Ureter (tissue), 1 donor: ENCODE data around the gene ABCC4. TPM values are rescaled to one million over a fixed set of nuclear protein-coding genes. Genes with fewer than 3 reads are reported as not detected.

Experiments used
- DNase-seq: peaks from one replicate; pipeline ENCODE4 v3.0.0-alpha.2; 2020; ENCODE audit warnings: low spot score
- total RNA-seq: library from RNA; stranded (reverse); gene quantifications from one replicate; pipeline ENCODE4 v1.2.4, GENCODE V29; 2023
- donor health status: DM: yes; HTN: yes; CAD: no.

Gene ABCC4
- total RNA-seq, 1 donor from 2014 or later = 46.2 TPM

- DNase-seq = no peak
These were observed 41.2 kb downstream of the ABCC4 start for GRCh38 chr13:95260031-95260525.

GRCh38 chr13:95258619-95259194 lies 42.5 kb downstream of the ABCC4 start:
- no peak for DNase-seq

- DNase-seq = no peak
These were observed 43.2 kb downstream of the ABCC4 start for GRCh38 chr13:95258098-95258497.

- DNase-seq = no peak
These were observed 45.2 kb downstream of the ABCC4 start for GRCh38 chr13:95256091-95256490.

GRCh38 chr13:95255072-95255732 lies 46.0 kb downstream of the ABCC4 start:
- DNase-seq = no peak

GRCh38 chr13:95254339-95254738 lies 46.9 kb downstream of the ABCC4 start:
- no peak for DNase-seq

GRCh38 chr13:95253033-95253432 lies 48.2 kb downstream of the ABCC4 start:
- no peak for DNase-seq

GRCh38 chr13:95251641-95252040 lies 49.6 kb downstream of the ABCC4 start:
- DNase-seq = no peak

GRCh38 chr13:95250961-95251360 lies 50.3 kb downstream of the ABCC4 start:
- no peak for DNase-seq

GRCh38 chr13:95248953-95249352 lies 52.3 kb downstream of the ABCC4 start:
- DNase-seq = no peak

- no peak for DNase-seq
These were observed 53.4 kb downstream of the ABCC4 start for GRCh38 chr13:95247852-95248251.

- no peak for DNase-seq
These were observed 54.1 kb downstream of the ABCC4 start for GRCh38 chr13:95247171-95247570.

GRCh38 chr13:95246292-95247082 lies 54.8 kb downstream of the ABCC4 start:
- no peak for DNase-seq

- no peak for DNase-seq
These were observed 56.2 kb downstream of the ABCC4 start for GRCh38 chr13:95245071-95245470.

- DNase-seq = no peak
These were observed 58.0 kb downstream of the ABCC4 start for GRCh38 chr13:95243207-95243606.

GRCh38 chr13:95241321-95241720 lies 59.9 kb downstream of the ABCC4 start:
- no peak for DNase-seq

- DNase-seq = no peak
These were observed 62.0 kb downstream of the ABCC4 start for GRCh38 chr13:95239283-95239682.

GRCh38 chr13:95237310-95237870 lies 63.9 kb downstream of the ABCC4 start:
- no peak for DNase-seq

GRCh38 chr13:95236774-95237173 lies 64.5 kb downstream of the ABCC4 start:
- DNase-seq = no peak

- no peak for DNase-seq
These were observed 65.3 kb downstream of the ABCC4 start for GRCh38 chr13:95235974-95236373.

- DNase-seq = no peak
These were observed 66.0 kb downstream of the ABCC4 start for GRCh38 chr13:95235199-95235756.

GRCh38 chr13:95234242-95234641 lies 67.0 kb downstream of the ABCC4 start:
- no peak for DNase-seq
